Esophagus squamous epithelium (tissue), 5 donors: ENCODE measurements around the gene EFCAB12. TPM values are rescaled to one million over a fixed set of nuclear protein-coding genes. Genes with fewer than 3 reads are reported as not detected.
A peak's percentile ranks its signal among the peaks of the same experiment; 100 is the strongest.

Source experiments
- DNase-seq: peaks from one replicate; lab custom pipeline; 2025; lab: John Stamatoyannopoulos, UW
- H3K27ac ChIP-seq, 4 donors: fragments of 200-600 bp; sonication (generic); one replicate each; pipeline ENCODE4 v1.5.1; 2016 to 2019; ENCODE audit warnings: mild to moderate bottlenecking in 1 of 4
- H3K27me3 ChIP-seq, 4 donors: fragments of 200-600 bp; sonication (generic); 1 replicate in 3 of 4; 2 replicates in 1 of 4; pipeline versions ENCODE4 v1.5.1 to v1.6.0; 2017 to 2021; ENCODE audit warnings: antibody characterized with exemption in 1 of 4
- H3K36me3 ChIP-seq, 3 donors: fragments of 200-600 bp; sonication (generic); one replicate each; pipeline ENCODE4 v1.5.1; 2016 to 2019
- H3K4me1 ChIP-seq, 3 donors: fragments of 200-600 bp; sonication (generic); one replicate each; pipeline ENCODE4 v1.5.1; 2017 to 2019
- H3K4me3 ChIP-seq, 4 donors: fragments of 200-600 bp; sonication (generic); 1 replicate in 3 of 4; 2 replicates in 1 of 4; pipeline ENCODE4 v1.5.1; 2016 to 2019; ENCODE audit warnings: mild to moderate bottlenecking in 2 of 4, moderate library complexity in 1 of 4
- H3K9me3 ChIP-seq, 3 donors: fragments of 200-600 bp; sonication (generic); one replicate each; pipeline ENCODE4 v1.5.1; 2016 to 2019
- CTCF ChIP-seq, 6 experiments: fragments of 450-650 bp in 4 of 6; fragments of 200-600 bp in 2 of 6; sonication (generic) in 2 of 6; IDR thresholded peaks; one replicate each; pipeline ENCODE4 v1.5.1; 2016 to 2019; ENCODE audit warnings: antibody characterized with exemption in 6 of 6, mild to moderate bottlenecking in 4 of 6, moderate library complexity in 4 of 6
- POLR2A ChIP-seq, 4 donors: fragments of 450-650 bp; IDR thresholded peaks; one replicate each; pipeline ENCODE4 v1.6.1; 2017; ENCODE audit warnings: antibody characterized with exemption in 4 of 4, mild to moderate bottlenecking in 4 of 4, moderate library complexity in 3 of 4
- WGBS, 2 donors: methylation state at CpG; one replicate each; pipeline ENCODE4 v1.1.5; 2018; 5-methylcytosine and 5-hydroxymethylcytosine counted together
- intact Hi-C: fragments of 100-400 bp; cut with DNase I; formaldehyde crosslinking; loops from one replicate; pipeline ENCODE4 v1.15.0; 2022
- total RNA-seq, 4 donors: library from RNA; depleted of rRNA; stranded (reverse); fragments of >200 nt; gene quantifications; one replicate each; pipeline ENCODE4 v1.1.0, GENCODE V29; 2016
- donor health status: DM: yes; HTN: yes; CAD: no.

The EFCAB12 gene
- total RNA-seq, 4 donors from 2014 or later = under 0.01 TPM; not detected in 3

- no peak overlapping the region for H3K4me3 ChIP-seq
- H3K36me3 ChIP-seq = no peaks in the 10 kb centered on the region
- WGBS, 2 donors = 85 to 88% methylated on average over 9 to 13 of the region's 14 CpGs
- H3K27ac ChIP-seq = peak overlapping the region in 1 of 4 donors; percentile 30
- no peaks in the 10 kb centered on the region for H3K9me3 ChIP-seq
- no peak for TF ChIP-seq POLR2A (IDR thresholded peaks at IDR 0.05)
- H3K4me1 ChIP-seq = no peaks in the 10 kb centered on the region
- intact Hi-C loops = no loop called here
- H3K27me3 ChIP-seq = no peaks in the 10 kb centered on the region
- DNase-seq = no peak
Observed at GRCh38 chr3:129418041-129418973, 10.1 kb downstream of the EFCAB12 start.

GRCh38 chr3:129417326-129417725 is 11.1 kb downstream of the EFCAB12 start:
- no peak for TF ChIP-seq POLR2A (IDR thresholded peaks at IDR 0.05)
- TF ChIP-seq CTCF (IDR thresholded peaks at IDR 0.05) = no peak
- intact Hi-C loops = no loop called here
- DNase-seq = no peak

GRCh38 chr3:129416415-129416814 is 12.0 kb downstream of the EFCAB12 start:
- intact Hi-C loops = no loop called here
- WGBS, 2 donors = 71 to 84% methylated on average over 4 of the region's 4 CpGs
- Histone ChIP-seq H3K36me3 (no peaks in the 10 kb centered on the region), H3K27ac (no peak overlapping the region), H3K9me3 (no peaks in the 10 kb centered on the region), H3K27me3 (no peaks in the 10 kb centered on the region), H3K4me1 (no peaks in the 10 kb centered on the region), H3K4me3 (no peak overlapping the region)
- DNase-seq = no peak
- no peak for TF ChIP-seq CTCF (IDR thresholded peaks at IDR 0.05)
- no peak for TF ChIP-seq POLR2A (IDR thresholded peaks at IDR 0.05)

More at GRCh38 chr3:129417326-129417725, 11.1 kb downstream of the EFCAB12 start:
- WGBS, 2 donors = 37 to 62% methylated on average over 1 of the region's 1 CpG
- no peaks in the 10 kb centered on the region for H3K4me1 ChIP-seq
- peak overlapping the region in 1 of 4 donors; percentile 30 for H3K27ac ChIP-seq
- no peaks in the 10 kb centered on the region for H3K9me3 ChIP-seq
- H3K4me3 ChIP-seq = no peak overlapping the region
- H3K36me3 ChIP-seq = no peaks in the 10 kb centered on the region
- no peaks in the 10 kb centered on the region for H3K27me3 ChIP-seq

- TF ChIP-seq CTCF (IDR thresholded peaks at IDR 0.05) = no peak
- no peak for TF ChIP-seq POLR2A (IDR thresholded peaks at IDR 0.05)
- DNase-seq = no peak
Observed at GRCh38 chr3:129415830-129416229, 12.6 kb downstream of the EFCAB12 start.

GRCh38 chr3:129415378-129415777 is 13.1 kb downstream of the EFCAB12 start:
- H3K4me1 ChIP-seq = no peaks in the 10 kb centered on the region
- no peak overlapping the region for H3K27ac ChIP-seq
- DNase-seq = no peak
- 83 to 87% methylated on average over 3 of the region's 3 CpGs for WGBS, 2 donors
- H3K9me3 ChIP-seq = no peaks in the 10 kb centered on the region
- H3K27me3 ChIP-seq = no peaks in the 10 kb centered on the region
- intact Hi-C loops = no loop called here
- TF ChIP-seq POLR2A (IDR thresholded peaks at IDR 0.05) (no peak), CTCF (IDR thresholded peaks at IDR 0.05) (no peak)
- no peaks in the 10 kb centered on the region for H3K36me3 ChIP-seq
- no peak overlapping the region for H3K4me3 ChIP-seq

More at GRCh38 chr3:129415830-129416229, 12.6 kb downstream of the EFCAB12 start:
- Histone ChIP-seq H3K27ac (no peak overlapping the region), H3K27me3 (no peaks in the 10 kb centered on the region), H3K9me3 (no peaks in the 10 kb centered on the region), H3K4me1 (no peaks in the 10 kb centered on the region), H3K36me3 (no peaks in the 10 kb centered on the region), H3K4me3 (no peak overlapping the region)
- intact Hi-C loops = no loop called here
- WGBS, 2 donors = 67 to 91% methylated on average over 3 of the region's 6 CpGs
